SK-N-SH (cell line): ENCODE measurements around the gene USP30. TPM values are rescaled to one million over a fixed set of nuclear protein-coding genes. Genes with fewer than 3 reads are reported as not detected.

Source experiments
- CTCF ChIA-PET: fragments of 300-600, 350-600 bp; formaldehyde crosslinking; extraction: SDS; loops from one replicate; lab custom pipeline; 2021; lab: Yijun Ruan, JAX
- POLR2A ChIA-PET: fragments of 350-600 bp; sonication (Branson Sonifier 250); formaldehyde crosslinking; extraction: SDS; loops from one replicate; lab custom pipeline; 2020; ENCODE audit warnings: antibody characterized with exemption, inconsistent platforms; lab: Yijun Ruan, JAX
- DNase-seq: peaks from one replicate; pipeline ENCODE4 v3.0.0; 2012
- H2AFZ ChIP-seq: fragments of 200-600 bp; sonication (generic); 2 replicates; pipeline ENCODE4 v1.8.1; 2016; ENCODE audit warnings: antibody characterized with exemption, mild to moderate bottlenecking, low read depth
- H3F3A ChIP-seq: fragments of 200-600 bp; sonication (generic); replicated peaks from 2 replicates; pipeline ENCODE3; 2016; ENCODE audit warnings: antibody characterized with exemption, mild to moderate bottlenecking; ENCODE audit not compliant: insufficient read depth
- H3K27ac ChIP-seq, 2 experiments: fragments of 200-500 bp in 1 of 2; fragments of 200-600 bp in 1 of 2; sonication (Bioruptor generic) in 1 of 2; sonication (generic), shearing (Covaris generic) in 1 of 2; 2 replicates each; pipeline versions ENCODE4 v1.5.1 to v1.6.1; 2014 to 2016; ENCODE audit warnings: low read depth in 2 of 2, inconsistent platforms in 1 of 2, low read length in 1 of 2, mild to moderate bottlenecking in 1 of 2, mixed read lengths in 1 of 2
- H3K27me3 ChIP-seq: fragments of 200-600 bp; sonication (generic), shearing (Covaris generic); 2 replicates; pipeline ENCODE4 v1.6.1; 2016; ENCODE audit warnings: mixed run types; ENCODE audit not compliant: insufficient read depth
- H3K36me3 ChIP-seq, 2 experiments: fragments of 200-500 bp in 1 of 2; fragments of 200-600 bp in 1 of 2; sonication (Bioruptor generic) in 1 of 2; sonication (generic) in 1 of 2; replicated peaks in 1 of 2; 2 replicates each; pipeline versions ENCODE3 to v1.5.1; 2014 to 2016; ENCODE audit warnings: low read length in 1 of 2, mild to moderate bottlenecking in 1 of 2; ENCODE audit not compliant: insufficient read depth in 2 of 2, control insufficient read depth in 1 of 2
- H3K4me1 ChIP-seq, 2 experiments: fragments of 200-500 bp in 1 of 2; fragments of 200-600 bp in 1 of 2; sonication (Bioruptor generic) in 1 of 2; sonication (generic), shearing (Covaris generic) in 1 of 2; 2 replicates each; pipeline versions ENCODE4 v1.5.1 to v1.6.1; 2014 to 2016; ENCODE audit warnings: low read depth in 1 of 2, low read length in 1 of 2, mixed run types in 1 of 2; ENCODE audit not compliant: insufficient read depth in 2 of 2, control insufficient read depth in 1 of 2
- H3K4me2 ChIP-seq: fragments of 200-600 bp; sonication (generic), shearing (Covaris generic); 2 replicates; pipeline ENCODE4 v1.6.1; 2017; ENCODE audit warnings: mixed run types
- H3K4me3 ChIP-seq, 2 experiments: fragments of 200-500 bp in 1 of 2; fragments of 200-600 bp in 1 of 2; sonication (Bioruptor generic) in 1 of 2; sonication (generic), shearing (Covaris generic) in 1 of 2; 2 replicates each; pipeline versions ENCODE4 v1.5.1 to v1.8.1; 2014 to 2016; ENCODE audit warnings: low read depth in 2 of 2, inconsistent platforms in 1 of 2, low read length in 1 of 2, mild to moderate bottlenecking in 1 of 2, mixed read lengths in 1 of 2, moderate library complexity in 1 of 2
- H3K79me2 ChIP-seq: fragments of 200-600 bp; sonication (generic); 2 replicates; pipeline ENCODE4 v1.8.1; 2017; ENCODE audit warnings: mild to moderate bottlenecking; ENCODE audit not compliant: insufficient read depth
- H3K9ac ChIP-seq: fragments of 200-600 bp; sonication (generic); 2 replicates; pipeline ENCODE4 v1.6.1; 2017; ENCODE audit warnings: mixed run types
- H3K9me2 ChIP-seq: fragments of 200-600 bp; sonication (generic); 2 replicates; pipeline ENCODE4 v1.6.1; 2017; ENCODE audit warnings: mixed run types
- H3K9me3 ChIP-seq: fragments of 200-600 bp; sonication (generic); 2 replicates; pipeline ENCODE4 v1.6.1; 2017; ENCODE audit warnings: mixed run types, mild to moderate bottlenecking, moderate library complexity
- H4K20me1 ChIP-seq: fragments of 200-600 bp; sonication (generic); 2 replicates; pipeline ENCODE4 v1.6.1; 2017; ENCODE audit warnings: mild to moderate bottlenecking, mixed run types; ENCODE audit not compliant: insufficient read depth
- EZH2phosphoT487 ChIP-seq: fragments of 200-600 bp; sonication (generic); IDR thresholded peaks from 2 replicates; pipeline ENCODE4 v1.6.1; 2017; ENCODE audit warnings: low read depth, mixed run types, mild to moderate bottlenecking, antibody characterized with exemption, moderate library complexity, borderline replicate concordance
- GABPA ChIP-seq: IDR thresholded peaks from 2 replicates; pipeline ENCODE4 v1.4.0; 2012; ENCODE audit warnings: low read depth, mild to moderate bottlenecking
- JUND ChIP-seq: IDR thresholded peaks from 2 replicates; pipeline ENCODE4 v1.4.0; 2012
- MXI1 ChIP-seq: IDR thresholded peaks from 2 replicates; pipeline ENCODE4 v1.6.1; 2012; ENCODE audit warnings: mild to moderate bottlenecking, low read depth, low read length, improper control_type of control experiment
- NFIC ChIP-seq: IDR thresholded peaks from 2 replicates; pipeline ENCODE4 v1.4.0; 2012; ENCODE audit warnings: borderline replicate concordance
- RAD21 ChIP-seq: IDR thresholded peaks from 2 replicates; pipeline ENCODE4 v1.6.1; 2012; ENCODE audit warnings: mild to moderate bottlenecking, low read length
- RCOR1 ChIP-seq: fragments of 150-350 bp; IDR thresholded peaks from 2 replicates; pipeline ENCODE4 v1.6.1; 2017; ENCODE audit warnings: antibody characterized with exemption, low read length
- RXRA ChIP-seq: IDR thresholded peaks from 2 replicates; pipeline ENCODE4 v1.4.0; 2012; ENCODE audit warnings: low read depth, mild to moderate bottlenecking, borderline replicate concordance
- SIN3A ChIP-seq: IDR thresholded peaks from 2 replicates; pipeline ENCODE4 v1.6.1; 2012; ENCODE audit warnings: low read depth, mild to moderate bottlenecking, low read length, moderate library complexity, borderline replicate concordance
- SMC3 ChIP-seq: IDR thresholded peaks from 2 replicates; pipeline ENCODE4 v1.6.1; 2012; ENCODE audit warnings: low read depth, low read length, improper control_type of control experiment
- TCF12 ChIP-seq: IDR thresholded peaks from 2 replicates; pipeline ENCODE4 v1.4.0; 2012
- YY1 ChIP-seq: IDR thresholded peaks from 2 replicates; pipeline ENCODE4 v1.4.0; 2012; ENCODE audit warnings: low read depth, mild to moderate bottlenecking
- WGBS: methylation state at CpG from one replicate; pipeline ENCODE4 v1.1.6; 2017; ENCODE audit warnings: low lambda C conversion rate; 5-methylcytosine and 5-hydroxymethylcytosine counted together
- polyA plus RNA-seq, 3 experiments: library from polyadenylated mRNA; depleted of rRNA; stranded (reverse); fragments of >200 nt; gene quantifications; 2 replicates each; pipeline ENCODE4 v1.2.3, GENCODE V29; 2012
- TF ChIP-seq, protein P1 (sequence below): IDR thresholded peaks from 2 replicates; pipeline ENCODE4 v1.4.0; 2012; ENCODE audit warnings: low read depth, borderline replicate concordance
- TF ChIP-seq, protein P2 (sequence below): fragments of 200-600 bp; sonication (generic); IDR thresholded peaks from 2 replicates; pipeline ENCODE4 v1.6.1; 2017; ENCODE audit warnings: antibody characterized with exemption, mild to moderate bottlenecking, moderate library complexity
- TF ChIP-seq, protein P3 (sequence below): IDR thresholded peaks from 2 replicates; pipeline ENCODE4 v1.4.0; 2012; ENCODE audit warnings: low read depth

USP30 gene
- polyA plus RNA-seq, 1 of the 3 experiments (the other 2 are of a cell fraction), result 10.9 TPM

DNA sequence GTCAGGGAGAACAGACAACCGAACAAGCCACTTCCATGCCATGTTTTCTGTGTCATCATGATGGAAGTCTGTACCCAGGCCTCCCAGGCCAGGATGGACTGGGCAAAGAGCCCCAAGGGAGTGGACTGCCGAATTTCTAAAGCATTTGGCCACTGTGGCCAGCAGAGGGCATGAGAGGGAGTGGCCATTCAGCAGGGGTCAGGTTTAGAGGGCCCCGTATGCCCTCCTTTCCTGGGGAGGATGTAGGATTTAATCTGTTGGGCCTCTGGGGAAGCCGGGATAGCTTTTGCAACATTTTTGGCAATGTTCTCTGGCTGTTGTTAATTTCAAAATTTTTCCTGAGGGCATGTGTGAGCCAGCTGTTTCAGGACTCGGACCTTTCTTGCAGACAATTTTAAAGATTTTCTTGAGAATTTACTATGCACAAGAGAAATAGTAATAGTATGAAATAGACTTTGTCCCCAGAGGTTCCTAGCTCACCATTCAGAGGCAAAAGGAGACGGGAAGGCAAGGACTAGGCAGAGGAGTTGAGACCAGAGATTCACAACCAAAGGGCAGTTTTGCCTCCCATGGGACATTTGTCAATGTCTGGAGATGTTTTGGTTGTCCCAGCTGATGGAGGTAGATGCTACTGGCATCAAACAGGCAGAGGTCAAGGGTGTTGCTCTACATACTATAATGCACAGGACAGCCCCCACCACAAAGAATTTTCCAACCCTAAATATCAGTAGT lies 82.0 kb downstream of the USP30 start:
- Histone ChIP-seq H3K9ac (no peak overlapping the region), H3K4me1 (peaks cover 0 to 7% of the 10 kb centered on the region in 2 experiments; a peak in 1 of 4 replicates), H2AFZ (no peak overlapping the region), H3F3A (no peaks in the 10 kb centered on the region), H3K9me2 (no peaks in the 10 kb centered on the region), H3K79me2 (no peaks in the 10 kb centered on the region), H3K27ac (no peak overlapping the region), H3K4me2 (no peak overlapping the region), H3K27me3 (no peaks in the 10 kb centered on the region), H3K36me3 (no peaks in the 10 kb centered on the region), H4K20me1 (no peaks in the 10 kb centered on the region), H3K9me3 (no peaks in the 10 kb centered on the region), H3K4me3 (no peak overlapping the region)
- peak; percentile 60 for DNase-seq
- CTCF ChIA-PET, result interaction anchor here (0.7 to 1.8 kb wide), 6 partner anchors 9 to 260 kb away, joined by 3 to 9 read pairs (median 4); partner anchors contain the start of gene ACACB
- POLR2A ChIA-PET, result no interaction called here
- WGBS, result 56% methylated on average over 4 of the region's 6 CpGs
- TF ChIP-seq RAD21 (peak; percentile 37), SMC3 (peak; percentile 40)
- TF ChIP-seq, protein P1, sequence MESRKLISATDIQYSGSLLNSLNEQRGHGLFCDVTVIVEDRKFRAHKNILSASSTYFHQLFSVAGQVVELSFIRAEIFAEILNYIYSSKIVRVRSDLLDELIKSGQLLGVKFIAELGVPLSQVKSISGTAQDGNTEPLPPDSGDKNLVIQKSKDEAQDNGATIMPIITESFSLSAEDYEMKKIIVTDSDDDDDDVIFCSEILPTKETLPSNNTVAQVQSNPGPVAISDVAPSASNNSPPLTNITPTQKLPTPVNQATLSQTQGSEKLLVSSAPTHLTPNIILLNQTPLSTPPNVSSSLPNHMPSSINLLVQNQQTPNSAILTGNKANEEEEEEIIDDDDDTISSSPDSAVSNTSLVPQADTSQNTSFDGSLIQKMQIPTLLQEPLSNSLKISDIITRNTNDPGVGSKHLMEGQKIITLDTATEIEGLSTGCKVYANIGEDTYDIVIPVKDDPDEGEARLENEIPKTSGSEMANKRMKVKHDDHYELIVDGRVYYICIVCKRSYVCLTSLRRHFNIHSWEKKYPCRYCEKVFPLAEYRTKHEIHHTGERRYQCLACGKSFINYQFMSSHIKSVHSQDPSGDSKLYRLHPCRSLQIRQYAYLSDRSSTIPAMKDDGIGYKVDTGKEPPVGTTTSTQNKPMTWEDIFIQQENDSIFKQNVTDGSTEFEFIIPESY, result no peak
- TF ChIP-seq, protein P2, sequence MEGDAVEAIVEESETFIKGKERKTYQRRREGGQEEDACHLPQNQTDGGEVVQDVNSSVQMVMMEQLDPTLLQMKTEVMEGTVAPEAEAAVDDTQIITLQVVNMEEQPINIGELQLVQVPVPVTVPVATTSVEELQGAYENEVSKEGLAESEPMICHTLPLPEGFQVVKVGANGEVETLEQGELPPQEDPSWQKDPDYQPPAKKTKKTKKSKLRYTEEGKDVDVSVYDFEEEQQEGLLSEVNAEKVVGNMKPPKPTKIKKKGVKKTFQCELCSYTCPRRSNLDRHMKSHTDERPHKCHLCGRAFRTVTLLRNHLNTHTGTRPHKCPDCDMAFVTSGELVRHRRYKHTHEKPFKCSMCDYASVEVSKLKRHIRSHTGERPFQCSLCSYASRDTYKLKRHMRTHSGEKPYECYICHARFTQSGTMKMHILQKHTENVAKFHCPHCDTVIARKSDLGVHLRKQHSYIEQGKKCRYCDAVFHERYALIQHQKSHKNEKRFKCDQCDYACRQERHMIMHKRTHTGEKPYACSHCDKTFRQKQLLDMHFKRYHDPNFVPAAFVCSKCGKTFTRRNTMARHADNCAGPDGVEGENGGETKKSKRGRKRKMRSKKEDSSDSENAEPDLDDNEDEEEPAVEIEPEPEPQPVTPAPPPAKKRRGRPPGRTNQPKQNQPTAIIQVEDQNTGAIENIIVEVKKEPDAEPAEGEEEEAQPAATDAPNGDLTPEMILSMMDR, result peak; percentile 60

DNA sequence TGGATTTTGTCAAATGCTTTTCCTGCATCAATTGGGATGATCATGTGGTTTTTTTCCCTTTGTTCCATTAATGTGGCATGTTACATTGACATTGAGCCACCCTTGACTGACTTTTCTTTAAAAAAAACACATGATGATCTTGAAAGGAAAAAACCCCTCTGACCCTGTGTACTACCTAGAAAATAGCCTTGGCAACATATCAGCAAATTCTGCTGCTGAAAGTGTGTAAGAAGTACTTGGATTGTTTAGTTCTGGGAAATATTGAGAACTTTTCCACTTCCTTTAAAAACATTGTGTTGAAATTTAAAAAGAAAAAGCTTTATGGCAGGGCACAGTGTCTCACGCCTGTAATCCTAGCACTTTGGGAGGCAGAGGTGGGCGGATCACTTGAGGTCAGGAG lies 84.7 kb downstream of the USP30 start:
- Histone ChIP-seq H3K27me3 (no peaks in the 10 kb centered on the region), H3F3A (no peaks in the 10 kb centered on the region), H3K4me1 (no peaks in the 10 kb centered on the region), H3K9ac (no peak overlapping the region), H3K4me2 (no peak overlapping the region), H3K36me3 (no peaks in the 10 kb centered on the region), H3K4me3 (no peak overlapping the region), H2AFZ (no peak overlapping the region), H3K9me2 (no peaks in the 10 kb centered on the region), H3K9me3 (no peaks in the 10 kb centered on the region), H3K79me2 (no peaks in the 10 kb centered on the region), H4K20me1 (no peaks in the 10 kb centered on the region), H3K27ac (no peak overlapping the region)
- TF ChIP-seq, protein P3, sequence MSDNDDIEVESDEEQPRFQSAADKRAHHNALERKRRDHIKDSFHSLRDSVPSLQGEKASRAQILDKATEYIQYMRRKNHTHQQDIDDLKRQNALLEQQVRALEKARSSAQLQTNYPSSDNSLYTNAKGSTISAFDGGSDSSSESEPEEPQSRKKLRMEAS, result no peak
- no peak for TF ChIP-seq GABPA
- TF ChIP-seq EZH2phosphoT487, result no peak
- TF ChIP-seq SIN3A, result no peak
- TF ChIP-seq MXI1, result no peak
- TF ChIP-seq SMC3, result no peak
- TF ChIP-seq RXRA, result no peak
- TF ChIP-seq, protein P2, result no peak
- TF ChIP-seq NFIC, result no peak
- no peak for TF ChIP-seq YY1
- no peak for TF ChIP-seq JUND
- no peak for TF ChIP-seq TCF12
- no peak for TF ChIP-seq RCOR1
- ChIA-PET CTCF (interaction anchor here (1.4 kb wide), 1 partner anchor 248 kb away, joined by 6 read pairs; no protein-coding TSS in a partner anchor), POLR2A (no interaction called here)
- DNase-seq, result no peak
- WGBS, result 97% methylated on average over 2 of the region's 2 CpGs
